Gastrocnemius medialis (tissue), 4 donors: ENCODE data around the gene PRKCA. TPM values are rescaled to one million over a fixed set of nuclear protein-coding genes. Genes with fewer than 3 reads are reported as not detected.

Experiments used
- ATAC-seq, 2 donors: fragments of 150-250 bp; one replicate each; pipeline ENCODE4 v1.9.1; 2016
- DNase-seq, 2 donors: peaks; one replicate each; pipeline ENCODE4 v3.0.0-alpha.2; 2019
- H3K27ac ChIP-seq, 4 donors: fragments of 200-600 bp; sonication (generic); 1 replicate in 1 of 4; 2 replicates in 3 of 4; pipeline ENCODE4 v1.5.1; 2016 to 2018; ENCODE audit warnings: mild to moderate bottlenecking in 2 of 4, moderate library complexity in 1 of 4
- H3K27me3 ChIP-seq, 3 donors: fragments of 200-600 bp; sonication (generic) in 2 of 3; 1 replicate in 1 of 3; 2 replicates in 2 of 3; pipeline versions ENCODE4 v1.5.1 to v1.6.0; 2016 to 2019; ENCODE audit warnings: mild to moderate bottlenecking in 1 of 3, moderate library complexity in 1 of 3
- H3K36me3 ChIP-seq, 2 donors: fragments of 200-600 bp; sonication (generic) in 1 of 2; one replicate each; pipeline ENCODE4 v1.5.1; 2017 to 2018
- H3K4me1 ChIP-seq, 2 donors: fragments of 200-600 bp; sonication (generic) in 1 of 2; one replicate each; pipeline ENCODE4 v1.5.1; 2016 to 2017; ENCODE audit warnings: mild to moderate bottlenecking in 2 of 2
- H3K4me3 ChIP-seq, 4 donors: fragments of 200-600 bp; sonication (generic) in 3 of 4; 1 replicate in 1 of 4; 2 replicates in 3 of 4; pipeline ENCODE4 v1.5.1; 2016 to 2019; ENCODE audit warnings: mild to moderate bottlenecking in 2 of 4
- H3K9me3 ChIP-seq, 3 donors: fragments of 200-600 bp; sonication (generic) in 2 of 3; 1 replicate in 1 of 3; 2 replicates in 2 of 3; pipeline ENCODE4 v1.5.1; 2016 to 2019
- CTCF ChIP-seq, 5 experiments: fragments of 450-650 bp in 3 of 5; fragments of 200-600 bp in 2 of 5; sonication (generic) in 2 of 5; IDR thresholded peaks in 4 of 5; conservative IDR thresholded peaks in 1 of 5; 1 replicate in 4 of 5; 2 replicates in 1 of 5; pipeline ENCODE4 v1.5.1; 2016 to 2019; ENCODE audit warnings: antibody characterized with exemption in 5 of 5, mild to moderate bottlenecking in 3 of 5, moderate library complexity in 3 of 5
- POLR2A ChIP-seq, 2 donors: fragments of 450-650 bp; IDR thresholded peaks; one replicate each; pipeline ENCODE4 v1.6.1; 2017; ENCODE audit warnings: antibody characterized with exemption in 2 of 2, mild to moderate bottlenecking in 2 of 2, moderate library complexity in 2 of 2
- in situ Hi-C, 4 donors: fragments of 200-750 bp; cut with MboI; loops; one replicate each; pipeline versions ENCODE4 v1.15.0 to v1.8.0; 2017; ENCODE audit warnings: low sequenced_read_pairs in 4 of 4
- intact Hi-C: fragments of 100-400 bp; cut with DNase I; formaldehyde crosslinking; loops from one replicate; pipeline ENCODE4 v1.15.1; 2023; ENCODE audit warnings: low total_unique reads
- total RNA-seq, 4 donors: library from RNA; depleted of rRNA; stranded (reverse); fragments of >200 nt; gene quantifications; one replicate each; pipeline versions ENCODE4 v1.1.0 to v1.2.3, GENCODE V29; 2016

Gene PRKCA
- total RNA-seq, 4 donors from 2014 or later: 7.6 to 16.8 (median 11.1) TPM

- ATAC-seq: no peak
- intact Hi-C loops: no loop called here
- in situ Hi-C loops: no loop called here
These were observed 147.1 kb downstream of the PRKCA start for GRCh38 chr17:66449418-66449977.

GRCh38 chr17:66450008-66450851, 147.8 kb downstream of the PRKCA start:
- in situ Hi-C loops: no loop called here
- ATAC-seq: no peak
- Histone ChIP-seq H3K4me1 (no peaks in the 10 kb centered on the region), H3K36me3 (no peaks in the 10 kb centered on the region), H3K27ac (no peak overlapping the region), H3K27me3 (no peaks in the 10 kb centered on the region), H3K4me3 (no peak overlapping the region), H3K9me3 (no peaks in the 10 kb centered on the region)
- intact Hi-C loops: no loop called here
- no peak for TF ChIP-seq CTCF (IDR thresholded peaks at IDR 0.05 in 4 of 5, conservative IDR thresholded peaks at IDR 0.05 in 1 of 5)
- no peak for TF ChIP-seq POLR2A (IDR thresholded peaks at IDR 0.05)
- no peak for DNase-seq

More at GRCh38 chr17:66449418-66449977, 147.1 kb downstream of the PRKCA start:
- Histone ChIP-seq H3K9me3 (no peaks in the 10 kb centered on the region), H3K4me3 (no peak overlapping the region), H3K27me3 (no peaks in the 10 kb centered on the region), H3K4me1 (no peaks in the 10 kb centered on the region), H3K36me3 (no peaks in the 10 kb centered on the region), H3K27ac (no peak overlapping the region)
- no peak for DNase-seq
- TF ChIP-seq POLR2A (IDR thresholded peaks at IDR 0.05) (no peak), CTCF (IDR thresholded peaks at IDR 0.05 in 4 of 5, conservative IDR thresholded peaks at IDR 0.05 in 1 of 5) (no peak)

- DNase-seq: no peak
- TF ChIP-seq POLR2A (IDR thresholded peaks at IDR 0.05) (no peak), CTCF (IDR thresholded peaks at IDR 0.05 in 4 of 5, conservative IDR thresholded peaks at IDR 0.05 in 1 of 5) (no peak)
- intact Hi-C loops: no loop called here
- no peaks in the 10 kb centered on the region for H3K4me1 ChIP-seq
- no peak for ATAC-seq
- in situ Hi-C loops: no loop called here
- H3K4me3 ChIP-seq: no peak overlapping the region
- H3K27ac ChIP-seq: no peak overlapping the region
- no peaks in the 10 kb centered on the region for H3K27me3 ChIP-seq
- H3K9me3 ChIP-seq: no peaks in the 10 kb centered on the region
- H3K36me3 ChIP-seq: no peaks in the 10 kb centered on the region
These were observed 148.4 kb downstream of the PRKCA start for GRCh38 chr17:66450852-66451158.

GRCh38 chr17:66451188-66452149, 149.1 kb downstream of the PRKCA start:
- no peak for ATAC-seq
- Histone ChIP-seq H3K27me3 (no peaks in the 10 kb centered on the region), H3K4me3 (no peak overlapping the region), H3K36me3 (no peaks in the 10 kb centered on the region), H3K9me3 (no peaks in the 10 kb centered on the region), H3K27ac (no peak overlapping the region), H3K4me1 (no peaks in the 10 kb centered on the region)
- intact Hi-C loops: no loop called here
- in situ Hi-C loops: no loop called here
- no peak for TF ChIP-seq POLR2A (IDR thresholded peaks at IDR 0.05)
- TF ChIP-seq CTCF (IDR thresholded peaks at IDR 0.05 in 4 of 5, conservative IDR thresholded peaks at IDR 0.05 in 1 of 5): no peak
- DNase-seq: no peak
